Glutamatergic neuron (in vitro differentiated cells): ENCODE results near the gene FGF19. TPM values are rescaled to one million over a fixed set of nuclear protein-coding genes. Genes with fewer than 3 reads are reported as not detected.

ENCODE experiments used
- DNase-seq: peaks from one replicate; pipeline ENCODE4 v3.0.0; 2022
- H3K27ac Mint-ChIP-seq: one replicate; pipeline ENCODE4 v1.8.0; 2020; ENCODE audit warnings: mild to moderate bottlenecking, mixed read lengths, inconsistent platforms; ENCODE audit not compliant: unreplicated experiment
- H3K27me3 Mint-ChIP-seq: one replicate; pipeline ENCODE4 v1.8.0; 2020; ENCODE audit warnings: mild to moderate bottlenecking, moderate library complexity, mixed read lengths, inconsistent platforms; ENCODE audit not compliant: unreplicated experiment
- H3K36me3 Mint-ChIP-seq: one replicate; pipeline ENCODE4 v1.8.0; 2020; ENCODE audit warnings: mild to moderate bottlenecking, mixed read lengths, inconsistent platforms; ENCODE audit not compliant: unreplicated experiment
- H3K4me1 Mint-ChIP-seq: one replicate; pipeline ENCODE4 v1.8.0; 2020; ENCODE audit warnings: mild to moderate bottlenecking, low read depth, mixed read lengths, inconsistent platforms; ENCODE audit not compliant: unreplicated experiment
- H3K4me3 Mint-ChIP-seq: one replicate; pipeline ENCODE4 v1.8.0; 2020; ENCODE audit warnings: mild to moderate bottlenecking, mixed read lengths, inconsistent platforms; ENCODE audit not compliant: unreplicated experiment
- H3K9me3 Mint-ChIP-seq: one replicate; pipeline ENCODE4 v1.8.0; 2020; ENCODE audit warnings: mild to moderate bottlenecking, moderate library complexity, mixed read lengths, inconsistent platforms; ENCODE audit not compliant: unreplicated experiment
- total RNA-seq: library from RNA; stranded (reverse); fragmentation: NEBNext Ultra II Directional; extraction: Animal tissue kit (Norgen Biotek cat#: 25700); gene quantifications from one replicate; pipeline ENCODE4 v1.2.1, GENCODE V29; 2021; ENCODE audit not compliant: unreplicated experiment
- TF ChIP-seq, protein P1 (sequence below): fragments of 200-600 bp; sonication (generic); IDR thresholded peaks from one replicate; pipeline ENCODE4 v1.5.0; 2021; ENCODE audit not compliant: partially characterized antibody, unreplicated experiment

Gene FGF19
- total RNA-seq, 1 donor from 2014 or later = 5.1 TPM

DNA sequence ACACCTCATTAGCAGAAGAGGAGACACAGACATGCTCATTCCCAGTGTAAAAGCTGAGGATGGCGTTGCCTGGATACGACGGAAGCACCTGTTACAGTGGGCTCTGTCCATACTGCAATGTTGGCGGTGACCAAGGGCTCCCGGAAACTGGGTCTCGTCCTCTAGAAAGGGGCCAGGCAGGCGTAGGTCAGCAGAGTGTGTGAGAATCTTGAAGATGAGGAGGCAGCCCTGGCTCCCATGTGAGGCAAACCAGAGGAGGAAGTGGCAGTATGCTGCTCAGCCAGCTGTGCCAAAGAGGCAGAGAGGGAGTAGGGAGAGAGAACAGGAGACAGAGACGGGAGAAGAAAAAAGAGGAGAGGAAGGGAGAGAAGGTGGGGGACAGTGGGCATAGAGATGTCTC is 38.9 kb downstream of the FGF19 start:
- Mint-ChIP-seq H3K27ac (no peak overlapping the region), H3K4me3 (no peak overlapping the region), H3K27me3 (no peaks in the 10 kb centered on the region), H3K4me1 (peaks cover 10% of the 10 kb centered on the region), H3K9me3 (no peaks in the 10 kb centered on the region), H3K36me3 (no peaks in the 10 kb centered on the region)
- TF ChIP-seq, protein P1, sequence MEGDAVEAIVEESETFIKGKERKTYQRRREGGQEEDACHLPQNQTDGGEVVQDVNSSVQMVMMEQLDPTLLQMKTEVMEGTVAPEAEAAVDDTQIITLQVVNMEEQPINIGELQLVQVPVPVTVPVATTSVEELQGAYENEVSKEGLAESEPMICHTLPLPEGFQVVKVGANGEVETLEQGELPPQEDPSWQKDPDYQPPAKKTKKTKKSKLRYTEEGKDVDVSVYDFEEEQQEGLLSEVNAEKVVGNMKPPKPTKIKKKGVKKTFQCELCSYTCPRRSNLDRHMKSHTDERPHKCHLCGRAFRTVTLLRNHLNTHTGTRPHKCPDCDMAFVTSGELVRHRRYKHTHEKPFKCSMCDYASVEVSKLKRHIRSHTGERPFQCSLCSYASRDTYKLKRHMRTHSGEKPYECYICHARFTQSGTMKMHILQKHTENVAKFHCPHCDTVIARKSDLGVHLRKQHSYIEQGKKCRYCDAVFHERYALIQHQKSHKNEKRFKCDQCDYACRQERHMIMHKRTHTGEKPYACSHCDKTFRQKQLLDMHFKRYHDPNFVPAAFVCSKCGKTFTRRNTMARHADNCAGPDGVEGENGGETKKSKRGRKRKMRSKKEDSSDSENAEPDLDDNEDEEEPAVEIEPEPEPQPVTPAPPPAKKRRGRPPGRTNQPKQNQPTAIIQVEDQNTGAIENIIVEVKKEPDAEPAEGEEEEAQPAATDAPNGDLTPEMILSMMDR = no peak
- DNase-seq = no peak

DNA sequence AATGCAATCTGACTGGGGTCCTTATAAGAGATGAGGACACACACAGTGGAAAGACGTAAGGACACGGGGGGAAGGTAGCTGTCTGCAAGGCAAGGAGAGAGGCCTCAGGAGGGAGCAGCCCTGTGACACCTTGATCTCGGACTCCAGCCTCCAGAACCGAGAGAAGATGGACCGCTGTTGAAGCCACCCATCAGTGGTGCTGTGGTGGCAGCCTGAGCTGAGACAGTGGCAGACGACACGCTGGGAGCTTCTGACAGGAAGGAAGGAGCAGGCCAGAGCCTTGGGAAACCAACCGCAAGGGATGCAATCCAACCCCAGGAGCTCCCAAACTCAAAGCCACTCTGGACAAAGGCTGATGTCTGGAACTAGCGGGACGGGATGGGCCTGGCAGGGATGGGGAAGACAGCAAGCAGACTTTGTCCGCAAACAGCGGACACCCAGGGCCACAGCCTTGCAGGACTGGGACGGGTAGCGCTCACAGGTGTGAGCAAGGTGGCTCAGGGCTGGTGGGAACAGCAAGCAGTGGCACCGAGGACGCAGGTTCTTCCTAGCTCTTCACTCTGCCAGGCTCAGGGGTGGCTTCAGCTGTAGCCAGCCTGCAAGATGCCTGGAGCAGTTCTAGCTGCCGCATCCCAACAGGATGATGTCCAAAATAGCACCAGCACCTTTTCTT is 39.6 kb downstream of the FGF19 start:
- DNase-seq = no peak
- Mint-ChIP-seq H3K4me3 (no peak overlapping the region), H3K27me3 (no peaks in the 10 kb centered on the region), H3K36me3 (no peaks in the 10 kb centered on the region), H3K9me3 (no peaks in the 10 kb centered on the region), H3K4me1 (peaks cover 9% of the 10 kb centered on the region), H3K27ac (no peak overlapping the region)
- TF ChIP-seq, protein P1 = no peak

DNA sequence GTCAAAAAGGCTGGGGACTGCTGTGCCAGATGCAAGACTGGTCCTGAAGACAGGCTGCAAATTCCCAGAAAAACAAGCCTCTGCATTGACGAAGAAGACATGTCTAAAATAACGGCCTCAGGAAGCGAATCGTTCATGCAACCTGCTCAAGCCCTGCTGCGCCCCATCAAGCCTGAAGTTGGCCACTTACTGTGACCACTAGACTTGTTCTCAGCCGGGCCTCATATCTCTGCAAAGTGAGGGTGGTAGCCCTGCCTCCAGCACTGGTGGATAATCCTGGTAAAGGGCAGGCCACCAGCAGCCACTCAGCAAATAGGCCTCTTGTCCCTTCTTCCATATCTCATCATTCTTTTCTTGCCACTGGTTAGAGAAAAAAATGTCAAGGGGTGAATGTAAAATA is 40.5 kb downstream of the FGF19 start:
- H3K4me3 Mint-ChIP-seq = no peak overlapping the region
- DNase-seq = no peak
- no peaks in the 10 kb centered on the region for H3K36me3 Mint-ChIP-seq
- H3K27me3 Mint-ChIP-seq = no peaks in the 10 kb centered on the region
- TF ChIP-seq, protein P1 = no peak
- no peak overlapping the region for H3K27ac Mint-ChIP-seq
- peaks cover 11% of the 10 kb centered on the region for H3K4me1 Mint-ChIP-seq
- H3K9me3 Mint-ChIP-seq = no peaks in the 10 kb centered on the region

DNA sequence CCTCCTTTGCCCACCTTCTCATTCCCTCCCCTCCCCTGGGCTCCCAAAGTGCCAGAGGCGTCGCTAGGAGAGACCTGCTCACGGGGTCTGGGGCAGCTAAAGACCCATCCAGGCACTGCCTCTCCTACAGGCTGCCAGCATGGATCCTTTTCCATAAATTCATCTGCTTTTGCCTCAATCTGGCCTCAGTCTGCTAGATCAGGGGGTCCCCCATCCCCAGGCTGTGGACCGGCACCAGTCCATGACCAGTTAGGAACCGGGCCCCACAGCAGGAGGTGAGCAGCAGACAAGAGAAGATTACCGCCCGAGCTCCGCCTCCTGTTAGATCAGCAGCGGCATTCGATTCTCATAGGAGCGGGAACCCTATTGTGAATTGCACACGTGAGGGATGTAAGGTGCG is 41.0 kb downstream of the FGF19 start:
- Mint-ChIP-seq H3K4me3 (no peak overlapping the region), H3K4me1 (peaks cover 8% of the 10 kb centered on the region), H3K27me3 (no peaks in the 10 kb centered on the region), H3K9me3 (no peaks in the 10 kb centered on the region), H3K27ac (no peak overlapping the region), H3K36me3 (no peaks in the 10 kb centered on the region)
- TF ChIP-seq, protein P1 = no peak
- no peak for DNase-seq

DNA sequence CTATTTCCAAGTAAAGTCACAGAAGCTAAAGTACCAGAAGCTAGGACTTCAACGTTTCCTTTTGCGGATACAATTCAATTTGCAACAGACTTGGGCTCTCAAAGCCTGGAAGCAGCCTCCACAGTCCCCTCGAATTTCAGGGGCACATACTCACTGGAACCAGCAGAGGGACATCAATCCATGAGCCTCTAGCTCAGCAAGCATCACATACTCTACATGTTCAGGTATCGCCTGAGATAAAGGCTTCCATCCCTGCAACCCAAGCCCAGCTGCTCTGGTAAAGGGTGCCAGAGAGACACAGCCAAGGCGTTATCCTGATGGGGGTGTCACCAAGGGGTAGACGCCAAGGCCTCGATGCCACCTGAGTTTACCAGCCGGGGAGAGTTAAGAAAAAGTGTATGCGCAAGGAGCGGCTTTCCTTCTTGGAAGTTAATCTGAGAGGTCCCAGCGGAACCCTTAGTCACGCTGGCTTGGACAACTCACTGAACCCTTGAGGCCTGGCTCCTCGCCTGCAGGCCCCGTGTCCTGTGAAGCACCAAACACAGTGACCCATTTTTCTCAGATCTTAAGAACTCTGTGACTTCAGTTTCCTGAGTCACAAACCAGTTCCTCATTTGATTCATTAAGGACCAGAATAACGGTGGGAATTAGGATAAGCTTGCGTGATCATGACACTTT is 41.7 kb downstream of the FGF19 start:
- H3K36me3 Mint-ChIP-seq = no peaks in the 10 kb centered on the region
- no peaks in the 10 kb centered on the region for H3K9me3 Mint-ChIP-seq
- H3K4me1 Mint-ChIP-seq = peaks cover 2% of the 10 kb centered on the region
- TF ChIP-seq, protein P1 = peak; percentile 51
- no peak for DNase-seq
- no peak overlapping the region for H3K27ac Mint-ChIP-seq
- no peak overlapping the region for H3K4me3 Mint-ChIP-seq
- peaks cover under 1% of the 10 kb centered on the region for H3K27me3 Mint-ChIP-seq
